ENCODE results near the gene PIM3.
"Not testable (repeated sequence)": the region's sequence is repeated elsewhere in the genome, so short reads cannot be mapped to it uniquely, and the experiment has no call there.

- TF ChIP-seq, protein P1, sequence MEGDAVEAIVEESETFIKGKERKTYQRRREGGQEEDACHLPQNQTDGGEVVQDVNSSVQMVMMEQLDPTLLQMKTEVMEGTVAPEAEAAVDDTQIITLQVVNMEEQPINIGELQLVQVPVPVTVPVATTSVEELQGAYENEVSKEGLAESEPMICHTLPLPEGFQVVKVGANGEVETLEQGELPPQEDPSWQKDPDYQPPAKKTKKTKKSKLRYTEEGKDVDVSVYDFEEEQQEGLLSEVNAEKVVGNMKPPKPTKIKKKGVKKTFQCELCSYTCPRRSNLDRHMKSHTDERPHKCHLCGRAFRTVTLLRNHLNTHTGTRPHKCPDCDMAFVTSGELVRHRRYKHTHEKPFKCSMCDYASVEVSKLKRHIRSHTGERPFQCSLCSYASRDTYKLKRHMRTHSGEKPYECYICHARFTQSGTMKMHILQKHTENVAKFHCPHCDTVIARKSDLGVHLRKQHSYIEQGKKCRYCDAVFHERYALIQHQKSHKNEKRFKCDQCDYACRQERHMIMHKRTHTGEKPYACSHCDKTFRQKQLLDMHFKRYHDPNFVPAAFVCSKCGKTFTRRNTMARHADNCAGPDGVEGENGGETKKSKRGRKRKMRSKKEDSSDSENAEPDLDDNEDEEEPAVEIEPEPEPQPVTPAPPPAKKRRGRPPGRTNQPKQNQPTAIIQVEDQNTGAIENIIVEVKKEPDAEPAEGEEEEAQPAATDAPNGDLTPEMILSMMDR (IDR thresholded peaks at IDR 0.05) = not testable (repeated sequence)
- TF ChIP-seq ZFX (IDR thresholded peaks at IDR 0.05; ENCODE audit: borderline replicate concordance) = not testable (repeated sequence)
Observed at GRCh38 chr22:49989826-49990225, 29.3 kb downstream of the PIM3 start.
